HCT116 (cell line): ENCODE results near the gene SKAP1. TPM values are rescaled to one million over a fixed set of nuclear protein-coding genes. Genes with fewer than 3 reads are reported as not detected.

Experiments
- ATAC-seq: fragments of 200-7000 bp; cut with Tn5 transposase; 2 replicates; pipeline ENCODE4 v1.9.1; 2020; ENCODE audit warnings: mild to moderate bottlenecking, moderate library complexity
- BruUV-seq: library from RNA; stranded (reverse); fragments of 400-500 nt; replicated peaks from 2 replicates; lab custom pipeline; 2021; lab: Mats Ljungman, UMichigan
- CTCF ChIA-PET: fragments of 300-600 bp; sonication (Branson Sonifier 250); formaldehyde crosslinking; loops from one replicate; lab custom pipeline; 2021; ENCODE audit warnings: antibody characterized with exemption; lab: Charles Lee
- POLR2A ChIA-PET: fragments of 300-600, 350-600 bp; sonication (Branson Sonifier 250); formaldehyde crosslinking; loops from one replicate; lab custom pipeline; 2021; ENCODE audit warnings: antibody characterized with exemption; lab: Charles Lee
- RAD21 ChIA-PET, 2 experiments: fragments of 300-600 bp; sonication (Branson Sonifier 250); formaldehyde crosslinking; loops; one replicate each; lab custom pipeline; 2023; ENCODE audit warnings: low total read pairs in 2 of 2; ENCODE audit not compliant: uncharacterized antibody in 2 of 2, unreplicated experiment in 2 of 2, low non-redundant PET in 1 of 2; lab: Charles Lee
- DNase-seq: peaks from one replicate; pipeline ENCODE4 v3.0.0-alpha.2; 2010; ENCODE audit warnings: low read depth, low spot score
- H2AFZ ChIP-seq: fragments of 200-600 bp; shearing (Covaris generic), sonication (generic); 2 replicates; pipeline ENCODE4 v1.6.1; 2017; ENCODE audit warnings: low read depth, mixed run types, mixed read lengths, antibody characterized with exemption, low read length; ENCODE audit not compliant: poor library complexity, severe bottlenecking
- H3K27ac ChIP-seq: 2 replicates; pipeline ENCODE4 v1.5.1; 2012; ENCODE audit warnings: low read depth, low read length
- H3K27me3 ChIP-seq: fragments of 200-600 bp; sonication (generic); 2 replicates; pipeline ENCODE4 v1.6.1; 2016; ENCODE audit warnings: mixed run types, low read length, mixed read lengths; ENCODE audit not compliant: insufficient read depth
- H3K36me3 ChIP-seq, 2 experiments: fragments of 200-500 bp in 1 of 2; fragments of 200-600 bp in 1 of 2; sonication (Bioruptor generic) in 1 of 2; sonication (generic) in 1 of 2; 2 replicates each; pipeline versions ENCODE4 v1.5.1 to v1.6.1; 2014 to 2016; ENCODE audit warnings: low read length in 2 of 2, inconsistent platforms in 1 of 2, mixed read lengths in 1 of 2, mixed run types in 1 of 2; ENCODE audit not compliant: insufficient read depth in 2 of 2, control insufficient read depth in 1 of 2
- H3K4me1 ChIP-seq, 2 experiments: fragments of 200-600 bp in 1 of 2; sonication (generic) in 1 of 2; 2 replicates each; pipeline versions ENCODE4 v1.5.1 to v1.6.1; 2012 to 2017; ENCODE audit warnings: low read length in 2 of 2, inconsistent platforms in 1 of 2, mild to moderate bottlenecking in 1 of 2, mixed read lengths in 1 of 2, mixed run types in 1 of 2, moderate library complexity in 1 of 2; ENCODE audit not compliant: insufficient read depth in 2 of 2, control insufficient read depth in 1 of 2
- H3K4me2 ChIP-seq: fragments of 200-600 bp; sonication (generic); 2 replicates; pipeline ENCODE4 v1.6.1; 2017; ENCODE audit warnings: mixed run types, low read length, mixed read lengths
- H3K4me3 ChIP-seq, 2 experiments: fragments of 200-600 bp in 1 of 2; sonication (generic) in 1 of 2; replicated peaks in 1 of 2; 2 replicates each; pipeline ENCODE4 v1.5.1; 2011 to 2016; ENCODE audit warnings: low read length in 2 of 2, control low read depth in 1 of 2, low read depth in 1 of 2, mild to moderate bottlenecking in 1 of 2, mixed read lengths in 1 of 2, mixed run types in 1 of 2
- H3K79me2 ChIP-seq: fragments of 200-600 bp; sonication (generic); 2 replicates; pipeline ENCODE4 v1.6.1; 2017; ENCODE audit warnings: mild to moderate bottlenecking, mixed run types, low read length, moderate library complexity, mixed read lengths; ENCODE audit not compliant: insufficient read depth
- H3K9ac ChIP-seq: fragments of 200-600 bp; sonication (generic); 2 replicates; pipeline ENCODE4 v1.6.1; 2016; ENCODE audit warnings: low read length, mixed read lengths
- H3K9me2 ChIP-seq: fragments of 200-600 bp; sonication (generic), shearing (Covaris generic); 2 replicates; pipeline ENCODE4 v1.6.1; 2017; ENCODE audit warnings: mixed run types, mild to moderate bottlenecking, moderate library complexity; ENCODE audit not compliant: insufficient read depth
- H3K9me3 ChIP-seq, 2 experiments: fragments of 200-500 bp in 1 of 2; fragments of 200-600 bp in 1 of 2; sonication (Bioruptor generic) in 1 of 2; sonication (generic) in 1 of 2; 2 replicates each; pipeline ENCODE4 v1.6.1; 2014 to 2017; ENCODE audit warnings: low read length in 2 of 2, mixed read lengths in 2 of 2, inconsistent platforms in 1 of 2, low read depth in 1 of 2, mild to moderate bottlenecking in 1 of 2, mixed run types in 1 of 2, moderate library complexity in 1 of 2; ENCODE audit not compliant: control insufficient read depth in 1 of 2, insufficient read depth in 1 of 2
- H4K20me1 ChIP-seq: fragments of 200-600 bp; sonication (generic), shearing (Covaris generic); 2 replicates; pipeline ENCODE4 v1.6.1; 2017; ENCODE audit warnings: mixed run types, mild to moderate bottlenecking, moderate library complexity; ENCODE audit not compliant: insufficient read depth
- CBX3 ChIP-seq: IDR thresholded peaks from 2 replicates; pipeline ENCODE4 v1.6.1; 2012; ENCODE audit warnings: low read depth
- CEBPB ChIP-seq: IDR thresholded peaks from 2 replicates; pipeline ENCODE4 v1.6.1; 2012; ENCODE audit warnings: low read depth
- CTCF ChIP-seq, 3 experiments: fragments of 200-600 bp in 1 of 3; sonication (generic) in 1 of 3; IDR thresholded peaks in 2 of 3; conservative IDR thresholded peaks in 1 of 3; 2 replicates each; pipeline ENCODE4 v1.5.1; 2012 to 2017; ENCODE audit warnings: low read depth in 2 of 3, low read length in 2 of 3, antibody characterized with exemption in 1 of 3, borderline replicate concordance in 1 of 3, control low read depth in 1 of 3, mild to moderate bottlenecking in 1 of 3, mixed read lengths in 1 of 3, mixed run types in 1 of 3, moderate library complexity in 1 of 3; ENCODE audit not compliant: insufficient read depth in 1 of 3
- EGR1 ChIP-seq: IDR thresholded peaks from 2 replicates; pipeline ENCODE4 v1.6.1; 2012; ENCODE audit warnings: low read depth
- ELF1 ChIP-seq: IDR thresholded peaks from 2 replicates; pipeline ENCODE4 v1.6.1; 2012; ENCODE audit warnings: low read depth, borderline replicate concordance
- EZH2 ChIP-seq: fragments of 200-600 bp; sonication (generic); IDR thresholded peaks from 2 replicates; pipeline ENCODE4 v1.6.1; 2017; ENCODE audit warnings: antibody characterized with exemption, mixed run types
- EZH2phosphoT487 ChIP-seq: fragments of 200-600 bp; IDR thresholded peaks from 2 replicates; pipeline ENCODE4 v1.6.1; 2018; ENCODE audit warnings: antibody characterized with exemption, borderline replicate concordance
- FOSL1 ChIP-seq: IDR thresholded peaks from 2 replicates; pipeline ENCODE4 v1.6.1; 2012; ENCODE audit warnings: low read depth
- JUND ChIP-seq: IDR thresholded peaks from 2 replicates; pipeline ENCODE4 v1.6.1; 2012
- MAX ChIP-seq: IDR thresholded peaks from 2 replicates; pipeline ENCODE4 v1.6.1; 2012
- POLR2A ChIP-seq: IDR thresholded peaks from 2 replicates; pipeline ENCODE4 v1.7.0; 2011; ENCODE audit warnings: borderline replicate concordance; ENCODE audit not compliant: insufficient read depth, insufficient read length; ENCODE audit errors: extremely low read depth
- POLR2AphosphoS5 ChIP-seq: IDR thresholded peaks from 2 replicates; pipeline ENCODE4 v1.6.1; 2011; ENCODE audit warnings: mild to moderate bottlenecking, low read depth, low read length, moderate library complexity
- RAD21 ChIP-seq: IDR thresholded peaks from 2 replicates; pipeline ENCODE4 v1.6.1; 2012; ENCODE audit warnings: low read depth, mild to moderate bottlenecking
- SP1 ChIP-seq: IDR thresholded peaks from 2 replicates; pipeline ENCODE4 v1.6.1; 2012; ENCODE audit warnings: low read depth
- TCF7L2 ChIP-seq: IDR thresholded peaks from 2 replicates; pipeline ENCODE4 v1.7.0; 2011; ENCODE audit warnings: borderline replicate concordance, inconsistent platforms; ENCODE audit not compliant: insufficient read depth, insufficient read length; ENCODE audit errors: extremely low read depth
- YY1 ChIP-seq: IDR thresholded peaks from 2 replicates; pipeline ENCODE4 v1.6.1; 2011; ENCODE audit warnings: low read length, low read depth, moderate library complexity, mild to moderate bottlenecking; ENCODE audit not compliant: insufficient replicate concordance; ENCODE audit errors: extremely low read depth
- ZFX ChIP-seq: fragments of 450-650 bp; IDR thresholded peaks from 2 replicates; pipeline ENCODE4 v1.6.1; 2017
- ZNF274 ChIP-seq: fragments of 200-500 bp; sonication (Bioruptor generic); IDR thresholded peaks from 2 replicates; pipeline ENCODE4 v1.6.1; 2014; ENCODE audit warnings: mild to moderate bottlenecking, low read depth, low read length, inconsistent platforms
- intact Hi-C: fragments of 100-400 bp; cut with micrococcal nuclease; formaldehyde crosslinking; loops from 2 replicates; pipeline ENCODE4 v1.10.0; 2022
- total RNA-seq: library from RNA; stranded (reverse); gene quantifications from one replicate; pipeline ENCODE4 v1.2.1, GENCODE V29; 2021; ENCODE audit not compliant: unreplicated experiment
- TF ChIP-seq, protein P1 (sequence below): IDR thresholded peaks from 2 replicates; pipeline ENCODE4 v1.6.1; 2011; ENCODE audit warnings: mild to moderate bottlenecking, low read length, moderate library complexity; ENCODE audit not compliant: insufficient replicate concordance; ENCODE audit errors: extremely low read depth
- TF ChIP-seq, protein P2 (sequence below): IDR thresholded peaks from 2 replicates; pipeline ENCODE4 v1.6.1; 2012

SKAP1 gene
- total RNA-seq, 1 experiment from 2014 or later: 12.4 TPM

- no peak overlapping the region for H2AFZ ChIP-seq
- no peaks in the 10 kb centered on the region for H3K79me2 ChIP-seq
- TF ChIP-seq CTCF (IDR thresholded peaks at IDR 0.05 in 2 of 3, conservative IDR thresholded peaks at IDR 0.05 in 1 of 3; ENCODE audit: borderline replicate concordance in 1 of 3, insufficient read depth in 1 of 3, low read depth in 2 of 3, low read length in 2 of 3) (no peak), FOSL1 (no peak), EGR1 (no peak), JUND (no peak), ZNF274 (no peak), RAD21 (no peak), YY1 (no peak), POLR2A (no peak), EZH2 (no peak), CEBPB (no peak), CBX3 (no peak), EZH2phosphoT487 (no peak), ELF1 (no peak), ZFX (no peak), MAX (no peak), TCF7L2 (no peak), POLR2AphosphoS5 (no peak), SP1 (no peak)
- TF ChIP-seq, protein P1, sequence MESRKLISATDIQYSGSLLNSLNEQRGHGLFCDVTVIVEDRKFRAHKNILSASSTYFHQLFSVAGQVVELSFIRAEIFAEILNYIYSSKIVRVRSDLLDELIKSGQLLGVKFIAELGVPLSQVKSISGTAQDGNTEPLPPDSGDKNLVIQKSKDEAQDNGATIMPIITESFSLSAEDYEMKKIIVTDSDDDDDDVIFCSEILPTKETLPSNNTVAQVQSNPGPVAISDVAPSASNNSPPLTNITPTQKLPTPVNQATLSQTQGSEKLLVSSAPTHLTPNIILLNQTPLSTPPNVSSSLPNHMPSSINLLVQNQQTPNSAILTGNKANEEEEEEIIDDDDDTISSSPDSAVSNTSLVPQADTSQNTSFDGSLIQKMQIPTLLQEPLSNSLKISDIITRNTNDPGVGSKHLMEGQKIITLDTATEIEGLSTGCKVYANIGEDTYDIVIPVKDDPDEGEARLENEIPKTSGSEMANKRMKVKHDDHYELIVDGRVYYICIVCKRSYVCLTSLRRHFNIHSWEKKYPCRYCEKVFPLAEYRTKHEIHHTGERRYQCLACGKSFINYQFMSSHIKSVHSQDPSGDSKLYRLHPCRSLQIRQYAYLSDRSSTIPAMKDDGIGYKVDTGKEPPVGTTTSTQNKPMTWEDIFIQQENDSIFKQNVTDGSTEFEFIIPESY: no peak
- TF ChIP-seq, protein P2, sequence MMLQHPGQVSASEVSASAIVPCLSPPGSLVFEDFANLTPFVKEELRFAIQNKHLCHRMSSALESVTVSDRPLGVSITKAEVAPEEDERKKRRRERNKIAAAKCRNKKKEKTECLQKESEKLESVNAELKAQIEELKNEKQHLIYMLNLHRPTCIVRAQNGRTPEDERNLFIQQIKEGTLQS: no peak
- H3K27ac ChIP-seq: no peak overlapping the region
- CTCF ChIA-PET: no interaction called here
- H3K9me2 ChIP-seq: no peaks in the 10 kb centered on the region
- H3K36me3 ChIP-seq: no peaks in the 10 kb centered on the region
- DNase-seq (no peak), ATAC-seq (no peak)
- intact Hi-C loops: no loop called here
- no peaks in the 10 kb centered on the region for H3K27me3 ChIP-seq
- POLR2A ChIA-PET: no interaction called here
- H4K20me1 ChIP-seq: no peaks in the 10 kb centered on the region
- H3K9me3 ChIP-seq: no peaks in the 10 kb centered on the region
- H3K4me3 ChIP-seq: no peak overlapping the region
- RAD21 ChIA-PET: no interaction called here
- no peak overlapping the region for H3K4me2 ChIP-seq
- H3K9ac ChIP-seq: no peak overlapping the region
- H3K4me1 ChIP-seq: no peaks in the 10 kb centered on the region
- no TSS peak for BruUV-seq
These were observed 119.2 kb downstream of the SKAP1 start for GRCh38 chr17:48310748-48311213.
